WERI-Rb-1 (cell line): ENCODE measurements around the gene TMEM59.

ENCODE experiments used
- DNase-seq: peaks from one replicate; pipeline ENCODE4 v3.0.0-alpha.2; 2020
- H3K27ac ChIP-seq: fragments of 250-450 bp; sonication (Bioruptor Pico); 2 replicates; pipeline ENCODE4 v1.5.1; 2020; ENCODE audit warnings: mild to moderate bottlenecking, moderate library complexity
- H3K27me3 ChIP-seq: fragments of 250-450 bp; sonication (Bioruptor Pico); 2 replicates; pipeline ENCODE4 v1.5.1; 2021; ENCODE audit warnings: mild to moderate bottlenecking, low read depth, moderate library complexity; ENCODE audit not compliant: insufficient read depth, severe bottlenecking
- H3K36me3 ChIP-seq: fragments of 250-450 bp; sonication (Bioruptor Pico); 2 replicates; pipeline ENCODE4 v1.5.1; 2020; ENCODE audit warnings: mild to moderate bottlenecking, moderate library complexity
- H3K4me3 ChIP-seq: 2 replicates; pipeline ENCODE4 v1.5.1; 2011; ENCODE audit warnings: low read depth, mild to moderate bottlenecking, control low read depth, low read length
- H3K9me3 ChIP-seq: fragments of 250-450 bp; sonication (Bioruptor Pico); 2 replicates; pipeline ENCODE4 v1.5.1; 2021; ENCODE audit warnings: mild to moderate bottlenecking, moderate library complexity; ENCODE audit not compliant: severe bottlenecking
- TF ChIP-seq, protein P1 (sequence below): IDR thresholded peaks from 2 replicates; pipeline ENCODE4 v1.5.1; 2011; ENCODE audit warnings: low read depth, mild to moderate bottlenecking, control low read depth, inconsistent platforms, low read length

TMEM59 gene, protein sequence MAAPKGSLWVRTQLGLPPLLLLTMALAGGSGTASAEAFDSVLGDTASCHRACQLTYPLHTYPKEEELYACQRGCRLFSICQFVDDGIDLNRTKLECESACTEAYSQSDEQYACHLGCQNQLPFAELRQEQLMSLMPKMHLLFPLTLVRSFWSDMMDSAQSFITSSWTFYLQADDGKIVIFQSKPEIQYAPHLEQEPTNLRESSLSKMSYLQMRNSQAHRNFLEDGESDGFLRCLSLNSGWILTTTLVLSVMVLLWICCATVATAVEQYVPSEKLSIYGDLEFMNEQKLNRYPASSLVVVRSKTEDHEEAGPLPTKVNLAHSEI

DNA sequence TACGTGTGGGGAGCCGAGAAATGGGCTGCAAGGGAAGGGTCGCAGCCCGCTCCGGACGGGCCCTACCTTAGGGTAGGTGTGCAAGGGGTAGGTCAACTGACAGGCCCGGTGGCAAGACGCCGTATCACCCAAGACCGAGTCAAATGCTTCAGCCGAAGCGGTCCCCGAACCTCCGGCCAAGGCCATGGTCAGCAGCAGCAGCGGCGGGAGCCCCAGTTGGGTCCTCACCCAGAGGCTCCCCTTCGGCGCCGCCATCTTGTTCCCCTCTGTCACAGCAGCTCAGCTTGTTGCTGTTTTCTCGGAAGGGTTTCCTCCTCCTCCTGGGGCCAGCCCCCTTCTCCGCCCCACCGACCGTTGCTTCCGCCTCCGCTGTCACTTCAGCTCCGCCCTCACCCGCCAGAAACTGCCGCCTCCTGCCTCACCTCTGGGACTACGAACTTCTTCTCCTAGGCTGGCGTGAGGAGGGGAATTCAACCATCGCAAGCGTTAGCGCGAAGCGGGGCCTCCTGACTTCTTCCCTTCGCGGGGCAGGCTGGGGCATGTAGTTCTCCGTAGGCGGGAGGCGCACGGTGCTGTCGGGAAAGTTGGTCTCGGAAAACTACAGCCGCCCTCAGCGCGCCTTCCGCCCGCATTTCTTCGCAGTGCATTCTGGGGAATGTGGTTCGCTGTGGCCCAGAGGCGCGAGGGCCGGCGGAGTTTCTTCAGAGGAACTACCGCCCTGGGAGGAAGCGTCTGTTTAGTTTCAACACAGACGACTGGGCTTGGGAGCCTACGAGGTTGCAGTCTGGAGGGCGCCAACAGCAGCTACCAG, at the start of gene TMEM59, which contains the start of gene TCEANC2:
Gene TMEM59 (minus strand): TSS at position 271 of the 811 bp plus-strand sequence. CDS start 16 bp downstream, at position 255.
Gene TCEANC2 (plus strand): TSS at position 675 of the 811 bp plus-strand sequence. CDS start 815 bp downstream, outside the sequence.
- TF ChIP-seq, protein P1, sequence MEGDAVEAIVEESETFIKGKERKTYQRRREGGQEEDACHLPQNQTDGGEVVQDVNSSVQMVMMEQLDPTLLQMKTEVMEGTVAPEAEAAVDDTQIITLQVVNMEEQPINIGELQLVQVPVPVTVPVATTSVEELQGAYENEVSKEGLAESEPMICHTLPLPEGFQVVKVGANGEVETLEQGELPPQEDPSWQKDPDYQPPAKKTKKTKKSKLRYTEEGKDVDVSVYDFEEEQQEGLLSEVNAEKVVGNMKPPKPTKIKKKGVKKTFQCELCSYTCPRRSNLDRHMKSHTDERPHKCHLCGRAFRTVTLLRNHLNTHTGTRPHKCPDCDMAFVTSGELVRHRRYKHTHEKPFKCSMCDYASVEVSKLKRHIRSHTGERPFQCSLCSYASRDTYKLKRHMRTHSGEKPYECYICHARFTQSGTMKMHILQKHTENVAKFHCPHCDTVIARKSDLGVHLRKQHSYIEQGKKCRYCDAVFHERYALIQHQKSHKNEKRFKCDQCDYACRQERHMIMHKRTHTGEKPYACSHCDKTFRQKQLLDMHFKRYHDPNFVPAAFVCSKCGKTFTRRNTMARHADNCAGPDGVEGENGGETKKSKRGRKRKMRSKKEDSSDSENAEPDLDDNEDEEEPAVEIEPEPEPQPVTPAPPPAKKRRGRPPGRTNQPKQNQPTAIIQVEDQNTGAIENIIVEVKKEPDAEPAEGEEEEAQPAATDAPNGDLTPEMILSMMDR, result no peak
- Histone ChIP-seq H3K9me3 (no peaks in the 10 kb centered on the region), H3K4me3 (peak within 1 kb of the TSS; percentile 80), H3K27ac (peak within 1 kb of the TSS; percentile 85), H3K27me3 (no peaks in the 10 kb centered on the region), H3K36me3 (no peaks in the 10 kb centered on the region; the same call in 1 of the 2 replicates)
- peak; percentile 99 for DNase-seq

DNA sequence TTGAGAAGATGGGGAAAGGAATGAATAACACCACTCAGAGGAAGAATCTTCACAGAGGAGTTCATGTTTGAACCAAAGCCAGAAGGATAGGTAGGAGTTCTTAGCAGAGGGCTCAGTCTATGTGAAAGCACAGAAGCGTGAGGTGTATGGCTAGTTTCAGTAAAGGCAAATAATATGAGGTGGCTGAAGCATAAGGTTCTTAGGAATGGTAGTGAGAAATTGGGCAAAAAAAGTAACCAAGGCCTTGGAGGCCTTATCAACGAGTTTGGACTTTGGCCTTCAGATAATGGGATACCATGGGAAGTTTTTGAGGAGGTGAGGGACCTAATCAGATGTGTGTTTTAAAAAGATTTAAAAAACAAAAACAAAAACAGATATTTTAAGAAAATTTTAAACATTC, 47.5 kb upstream of the TMEM59 start:
- H3K9me3 ChIP-seq, result no peaks in the 10 kb centered on the region
- H3K36me3 ChIP-seq, result no peaks in the 10 kb centered on the region; the same call in 1 of the 2 replicates

DNA sequence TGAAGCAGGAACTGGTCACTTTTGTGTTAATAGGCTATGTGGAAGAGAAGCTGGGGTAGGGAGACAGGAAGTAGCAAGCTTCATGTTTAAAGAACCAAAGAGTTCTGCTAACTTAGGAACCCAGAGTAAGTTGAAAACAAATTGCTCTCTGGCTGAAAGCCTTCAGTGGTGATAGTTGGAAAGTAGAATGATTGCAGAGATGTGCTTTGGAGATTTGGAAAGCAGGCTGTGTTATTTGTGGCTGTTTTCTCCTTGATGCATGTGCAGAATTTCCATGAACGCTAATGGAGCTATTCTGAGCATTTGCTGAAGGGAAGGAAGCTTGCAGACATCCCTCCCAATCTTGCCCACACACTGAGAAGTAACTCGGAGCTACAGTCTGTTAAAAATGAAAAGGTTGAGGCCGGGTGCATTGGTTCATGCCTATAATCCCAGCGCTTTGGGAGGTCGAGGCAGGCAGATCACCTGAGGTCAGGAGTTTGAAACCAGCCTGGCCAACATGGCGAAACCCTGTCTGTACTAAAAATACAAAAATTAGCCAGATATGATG, 46.1 kb upstream of the TMEM59 start:
- Histone ChIP-seq H3K27me3 (no peaks in the 10 kb centered on the region), H3K27ac (no peak overlapping the region), H3K9me3 (no peaks in the 10 kb centered on the region), H3K36me3 (no peaks in the 10 kb centered on the region; the same call in 1 of the 2 replicates), H3K4me3 (no peak overlapping the region)
- no peak for DNase-seq
- TF ChIP-seq, protein P1, result no peak

More for the DNA sequence above, 47.5 kb upstream of the TMEM59 start:
- Histone ChIP-seq H3K4me3 (no peak overlapping the region), H3K27me3 (no peaks in the 10 kb centered on the region), H3K27ac (no peak overlapping the region)
- TF ChIP-seq, protein P1, result no peak
- no peak for DNase-seq

DNA sequence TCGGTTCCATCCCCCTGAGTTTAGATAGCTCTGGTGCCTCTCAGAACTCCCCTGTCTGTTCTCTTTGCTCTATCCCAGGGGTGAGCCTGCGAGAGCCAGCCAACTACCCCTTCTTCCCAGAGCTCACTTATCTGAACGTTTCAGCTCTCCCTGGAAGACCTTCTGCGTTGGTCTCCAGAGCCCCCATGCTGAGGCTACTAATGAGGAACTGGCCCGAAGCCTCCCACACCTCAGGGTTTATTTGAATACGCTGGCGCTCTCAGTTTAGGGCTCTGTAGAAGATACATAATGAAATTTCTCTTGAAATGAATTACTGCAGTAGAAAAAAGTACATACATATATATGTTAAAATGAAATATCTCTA, 43.9 kb upstream of the TMEM59 start:
- Histone ChIP-seq H3K27ac (no peak overlapping the region), H3K4me3 (no peak overlapping the region), H3K36me3 (no peaks in the 10 kb centered on the region; the same call in 1 of the 2 replicates), H3K27me3 (no peaks in the 10 kb centered on the region), H3K9me3 (no peaks in the 10 kb centered on the region)
- no peak for DNase-seq
- TF ChIP-seq, protein P1, result no peak

DNA sequence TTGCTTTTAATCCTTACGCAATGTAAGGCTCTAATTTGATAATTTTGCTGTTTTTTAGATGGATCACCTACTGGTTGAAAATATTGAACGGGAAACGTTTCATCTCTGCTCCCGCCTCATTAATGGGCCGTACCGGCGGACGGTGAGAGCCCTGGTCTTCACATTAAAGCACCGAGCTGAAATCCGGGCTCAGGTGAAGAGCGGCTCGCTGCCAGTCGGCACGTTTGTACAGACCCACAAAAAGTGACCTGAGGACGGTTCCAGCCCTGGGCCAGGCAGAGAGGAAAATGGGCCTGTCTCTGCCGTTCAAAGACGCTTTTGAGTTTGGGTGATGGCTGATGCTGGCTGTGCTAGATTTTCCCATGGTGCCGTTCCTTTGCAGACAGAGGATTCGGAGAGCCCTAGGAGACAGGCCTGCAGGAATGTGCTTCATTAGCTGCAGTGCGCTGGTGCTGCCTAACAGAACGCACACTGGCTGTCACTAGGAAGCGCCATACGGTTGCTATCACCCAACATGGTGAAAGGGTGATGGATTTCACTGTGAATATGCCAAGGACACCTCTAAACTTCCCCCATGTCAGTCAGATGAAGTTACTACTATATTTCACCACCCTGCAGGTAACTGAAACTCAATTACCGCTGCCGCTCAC, 43.3 kb upstream of the TMEM59 start:
- TF ChIP-seq, protein P1, result no peak
- Histone ChIP-seq H3K4me3 (no peak overlapping the region), H3K27ac (no peak overlapping the region), H3K27me3 (no peaks in the 10 kb centered on the region), H3K36me3 (no peaks in the 10 kb centered on the region; the same call in 1 of the 2 replicates), H3K9me3 (no peaks in the 10 kb centered on the region)
- DNase-seq, result no peak
